ENCODE measurements around the gene SLC5A12. TPM values are rescaled to one million over a fixed set of nuclear protein-coding genes. Genes with fewer than 3 reads are reported as not detected.

SLC5A12 gene
- total RNA-seq (2014; rRNA removed; shearing (Covaris generic)): 2.3 and 3.1 TPM in 2 replicates

- Histone ChIP-seq H3K4me3 (ENCODE audit: insufficient read depth, low read depth, low read length) (no peak within 1 kb of the TSS), H3K27me3 (ENCODE audit: control insufficient read depth, insufficient read depth, low read length) (no peaks in the 10 kb centered on the region), H3K36me3 (replicated peaks; ENCODE audit: control insufficient read depth, insufficient read depth, low read length) (no peaks in the 10 kb centered on the region)
- no peak for DNase-seq
Observed at GRCh38 chr11:26721948-26722475, at the start of gene SLC5A12. SLC5A12 (minus strand) TSS chr11:26722060; CDS start chr11:26721714, 346 bp downstream.

GRCh38 chr11:26769027-26769426 lies 47.2 kb upstream of the SLC5A12 start:
- Histone ChIP-seq H3K4me3 (ENCODE audit: insufficient read depth, low read depth, low read length) (no peak overlapping the region), H3K27me3 (ENCODE audit: control insufficient read depth, insufficient read depth, low read length) (no peaks in the 10 kb centered on the region), H3K36me3 (replicated peaks; ENCODE audit: control insufficient read depth, insufficient read depth, low read length) (no peaks in the 10 kb centered on the region)
- DNase-seq: no peak

- Histone ChIP-seq H3K4me3 (ENCODE audit: insufficient read depth, low read depth, low read length) (no peak overlapping the region), H3K27me3 (ENCODE audit: control insufficient read depth, insufficient read depth, low read length) (no peaks in the 10 kb centered on the region), H3K36me3 (replicated peaks; ENCODE audit: control insufficient read depth, insufficient read depth, low read length) (no peaks in the 10 kb centered on the region)
- DNase-seq: no peak
Observed at GRCh38 chr11:26767060-26767459, 45.2 kb upstream of the SLC5A12 start.

- no peaks in the 10 kb centered on the region for H3K27me3 ChIP-seq (ENCODE audit: control insufficient read depth, insufficient read depth, low read length)
- DNase-seq: no peak
- H3K4me3 ChIP-seq (ENCODE audit: insufficient read depth, low read depth, low read length): no peak overlapping the region
- H3K36me3 ChIP-seq (replicated peaks; ENCODE audit: control insufficient read depth, insufficient read depth, low read length): no peaks in the 10 kb centered on the region
Observed at GRCh38 chr11:26765323-26765722, 43.5 kb upstream of the SLC5A12 start.

- Histone ChIP-seq H3K27me3 (ENCODE audit: control insufficient read depth, insufficient read depth, low read length) (no peaks in the 10 kb centered on the region), H3K36me3 (replicated peaks; ENCODE audit: control insufficient read depth, insufficient read depth, low read length) (no peaks in the 10 kb centered on the region), H3K4me3 (ENCODE audit: insufficient read depth, low read depth, low read length) (no peak overlapping the region)
- no peak for DNase-seq
Observed at GRCh38 chr11:26764825-26765224, 43.0 kb upstream of the SLC5A12 start.

- no peak for DNase-seq
- H3K4me3 ChIP-seq (ENCODE audit: insufficient read depth, low read depth, low read length): no peak overlapping the region
- no peaks in the 10 kb centered on the region for H3K36me3 ChIP-seq (replicated peaks; ENCODE audit: control insufficient read depth, insufficient read depth, low read length)
- H3K27me3 ChIP-seq (ENCODE audit: control insufficient read depth, insufficient read depth, low read length): no peaks in the 10 kb centered on the region
Observed at GRCh38 chr11:26764315-26764714, 42.5 kb upstream of the SLC5A12 start.

- H3K36me3 ChIP-seq (replicated peaks; ENCODE audit: control insufficient read depth, insufficient read depth, low read length): no peaks in the 10 kb centered on the region
Observed at GRCh38 chr11:26762089-26762488, 40.2 kb upstream of the SLC5A12 start.

GRCh38 chr11:26761361-26761809 lies 39.5 kb upstream of the SLC5A12 start:
- H3K36me3 ChIP-seq (replicated peaks; ENCODE audit: control insufficient read depth, insufficient read depth, low read length): no peaks in the 10 kb centered on the region
- H3K27me3 ChIP-seq (ENCODE audit: control insufficient read depth, insufficient read depth, low read length): no peaks in the 10 kb centered on the region
- no peak overlapping the region for H3K4me3 ChIP-seq (ENCODE audit: insufficient read depth, low read depth, low read length)
- DNase-seq: no peak

More at GRCh38 chr11:26762089-26762488, 40.2 kb upstream of the SLC5A12 start:
- no peak for DNase-seq
- Histone ChIP-seq H3K4me3 (ENCODE audit: insufficient read depth, low read depth, low read length) (no peak overlapping the region), H3K27me3 (ENCODE audit: control insufficient read depth, insufficient read depth, low read length) (no peaks in the 10 kb centered on the region)

- DNase-seq: no peak
- Histone ChIP-seq H3K27me3 (ENCODE audit: control insufficient read depth, insufficient read depth, low read length) (no peaks in the 10 kb centered on the region), H3K36me3 (replicated peaks; ENCODE audit: control insufficient read depth, insufficient read depth, low read length) (no peaks in the 10 kb centered on the region), H3K4me3 (ENCODE audit: insufficient read depth, low read depth, low read length) (no peak overlapping the region)
Observed at GRCh38 chr11:26757995-26758394, 36.1 kb upstream of the SLC5A12 start.

- DNase-seq: no peak
- Histone ChIP-seq H3K4me3 (ENCODE audit: insufficient read depth, low read depth, low read length) (no peak overlapping the region), H3K27me3 (ENCODE audit: control insufficient read depth, insufficient read depth, low read length) (no peaks in the 10 kb centered on the region), H3K36me3 (replicated peaks; ENCODE audit: control insufficient read depth, insufficient read depth, low read length) (no peaks in the 10 kb centered on the region)
Observed at GRCh38 chr11:26755762-26756161, 33.9 kb upstream of the SLC5A12 start.

GRCh38 chr11:26753723-26754504 lies 32.1 kb upstream of the SLC5A12 start:
- no peaks in the 10 kb centered on the region for H3K27me3 ChIP-seq (ENCODE audit: control insufficient read depth, insufficient read depth, low read length)
- no peaks in the 10 kb centered on the region for H3K36me3 ChIP-seq (replicated peaks; ENCODE audit: control insufficient read depth, insufficient read depth, low read length)
- no peak overlapping the region for H3K4me3 ChIP-seq (ENCODE audit: insufficient read depth, low read depth, low read length)
- peak; percentile 10 for DNase-seq

- no peaks in the 10 kb centered on the region for H3K36me3 ChIP-seq (replicated peaks; ENCODE audit: control insufficient read depth, insufficient read depth, low read length)
- no peak overlapping the region for H3K4me3 ChIP-seq (ENCODE audit: insufficient read depth, low read depth, low read length)
- H3K27me3 ChIP-seq (ENCODE audit: control insufficient read depth, insufficient read depth, low read length): no peaks in the 10 kb centered on the region
- no peak for DNase-seq
Observed at GRCh38 chr11:26749927-26750326, 28.1 kb upstream of the SLC5A12 start.

GRCh38 chr11:26743622-26744021 lies 21.8 kb upstream of the SLC5A12 start:
- no peak overlapping the region for H3K4me3 ChIP-seq (ENCODE audit: insufficient read depth, low read depth, low read length)
- H3K36me3 ChIP-seq (replicated peaks; ENCODE audit: control insufficient read depth, insufficient read depth, low read length): no peaks in the 10 kb centered on the region
- DNase-seq: no peak
- H3K27me3 ChIP-seq (ENCODE audit: control insufficient read depth, insufficient read depth, low read length): no peaks in the 10 kb centered on the region

GRCh38 chr11:26742966-26743365 lies 21.1 kb upstream of the SLC5A12 start:
- DNase-seq: no peak
- no peaks in the 10 kb centered on the region for H3K27me3 ChIP-seq (ENCODE audit: control insufficient read depth, insufficient read depth, low read length)
- no peaks in the 10 kb centered on the region for H3K36me3 ChIP-seq (replicated peaks; ENCODE audit: control insufficient read depth, insufficient read depth, low read length)
- no peak overlapping the region for H3K4me3 ChIP-seq (ENCODE audit: insufficient read depth, low read depth, low read length)

- no peak for DNase-seq
- Histone ChIP-seq H3K36me3 (replicated peaks; ENCODE audit: control insufficient read depth, insufficient read depth, low read length) (no peaks in the 10 kb centered on the region), H3K4me3 (ENCODE audit: insufficient read depth, low read depth, low read length) (no peak overlapping the region), H3K27me3 (ENCODE audit: control insufficient read depth, insufficient read depth, low read length) (no peaks in the 10 kb centered on the region)
Observed at GRCh38 chr11:26741036-26741435, 19.2 kb upstream of the SLC5A12 start.

All from H7 (cell line).